HepG2 (cell line): ENCODE data around the gene SUN5. TPM values are rescaled to one million over a fixed set of nuclear protein-coding genes. Genes with fewer than 3 reads are reported as not detected.

Source experiments
- FOSL2 ChIP-seq: sonication (generic); formaldehyde crosslinking; IDR thresholded peaks from 2 replicates; pipeline ENCODE4 v1.4.0; 2020; ENCODE audit warnings: missing genetic modification reagents
- GATA4 ChIP-seq: sonication (generic); IDR thresholded peaks from 2 replicates; pipeline ENCODE4 v1.6.1; 2016; ENCODE audit warnings: antibody characterized with exemption, low read depth, borderline replicate concordance
- HES4 ChIP-seq: sonication (generic); formaldehyde crosslinking; IDR thresholded peaks from 2 replicates; pipeline ENCODE4 v1.9.0; 2021; ENCODE audit warnings: mild to moderate bottlenecking, missing genetic modification reagents, borderline replicate concordance
- HOMEZ ChIP-seq: IDR thresholded peaks from 2 replicates; pipeline ENCODE4 v1.6.1; 2016; ENCODE audit warnings: low read depth
- KLF11 ChIP-seq: IDR thresholded peaks from 2 replicates; pipeline ENCODE4 v1.6.1; 2016; ENCODE audit warnings: missing compliant biosample characterization
- MXD4 ChIP-seq: IDR thresholded peaks from 2 replicates; pipeline ENCODE4 v1.6.1; 2016; ENCODE audit warnings: mild to moderate bottlenecking, missing biosample characterization, missing genetic modification reagents
- PAXIP1 ChIP-seq: sonication (generic); formaldehyde crosslinking; conservative IDR thresholded peaks from 2 replicates; pipeline ENCODE4 v1.4.0; 2020; ENCODE audit warnings: mild to moderate bottlenecking, missing genetic modification reagents, moderate library complexity
- POLR2AphosphoS5 ChIP-seq: IDR thresholded peaks from 2 replicates; pipeline ENCODE4 v1.6.1; 2012; ENCODE audit warnings: low read depth, low read length
- SIX1 ChIP-seq: sonication (generic); formaldehyde crosslinking; IDR thresholded peaks from 2 replicates; pipeline ENCODE4 v1.4.0; 2020; ENCODE audit warnings: missing genetic modification reagents, borderline replicate concordance
- SP140L ChIP-seq: sonication (generic); formaldehyde crosslinking; IDR thresholded peaks from 2 replicates; pipeline ENCODE4 v1.4.0; 2020; ENCODE audit warnings: missing genetic modification reagents, borderline replicate concordance
- STAT5B ChIP-seq: sonication (generic); formaldehyde crosslinking; IDR thresholded peaks from 2 replicates; pipeline ENCODE4 v1.4.0; 2020; ENCODE audit warnings: missing genetic modification reagents
- TMF1 ChIP-seq: sonication (generic); formaldehyde crosslinking; IDR thresholded peaks from 2 replicates; pipeline ENCODE4 v1.8.1; 2022; ENCODE audit warnings: low read depth, missing genetic modification reagents
- ZBTB1 ChIP-seq: sonication (generic); formaldehyde crosslinking; IDR thresholded peaks from 2 replicates; pipeline ENCODE4 v1.4.0; 2020; ENCODE audit warnings: missing genetic modification reagents, borderline replicate concordance
- ZNF136 ChIP-seq: sonication (generic); formaldehyde crosslinking; IDR thresholded peaks from 2 replicates; pipeline ENCODE4 v1.8.1; 2022; ENCODE audit warnings: low read depth, mild to moderate bottlenecking, moderate library complexity, missing genetic modification reagents
- ZNF367 ChIP-seq: sonication (generic); formaldehyde crosslinking; IDR thresholded peaks from 2 replicates; pipeline ENCODE4 v1.4.0; 2020; ENCODE audit warnings: missing genetic modification reagents, borderline replicate concordance
- ZNF782 ChIP-seq: sonication (generic); formaldehyde crosslinking; IDR thresholded peaks from 2 replicates; pipeline ENCODE4 v1.4.0; 2020; ENCODE audit warnings: missing genetic modification reagents, mild to moderate bottlenecking, borderline replicate concordance
- polyA plus RNA-seq, 8 experiments: library from polyadenylated mRNA; depleted of rRNA in 3 of 8; stranded (reverse) in 7 of 8; unstranded in 1 of 8; fragments of >200 nt; fragmentation: Illumina TruSeq in 4 of 8; extraction: Trizol in 4 of 8; gene quantifications; 2 replicates each; pipeline versions ENCODE4 v1.2.1 to v1.2.3, GENCODE V29; 2011 to 2016; ENCODE audit warnings: low read depth in 4 of 8, missing spikeins in 1 of 8, mixed read lengths in 1 of 8; ENCODE audit not compliant: insufficient read depth in 1 of 8
- total RNA-seq, 5 experiments: library from RNA; depleted of rRNA; stranded (reverse); fragments of >200 nt; fragmentation: Illumina TruSeq; extraction: Trizol; gene quantifications; 2 replicates each; pipeline ENCODE4 v1.2.3, GENCODE V29; 2016; ENCODE audit warnings: low read depth in 1 of 5
- TF ChIP-seq, protein P1 (sequence below): sonication (generic); formaldehyde crosslinking; IDR thresholded peaks from 2 replicates; pipeline ENCODE4 v1.4.0; 2020; ENCODE audit warnings: missing genetic modification reagents, borderline replicate concordance

Gene SUN5
- total and polyA plus RNA-seq, 2 of the 13 experiments (the other 11 are each of a cell fraction or from before 2014, with no cell fraction given) = not detected

DNA sequence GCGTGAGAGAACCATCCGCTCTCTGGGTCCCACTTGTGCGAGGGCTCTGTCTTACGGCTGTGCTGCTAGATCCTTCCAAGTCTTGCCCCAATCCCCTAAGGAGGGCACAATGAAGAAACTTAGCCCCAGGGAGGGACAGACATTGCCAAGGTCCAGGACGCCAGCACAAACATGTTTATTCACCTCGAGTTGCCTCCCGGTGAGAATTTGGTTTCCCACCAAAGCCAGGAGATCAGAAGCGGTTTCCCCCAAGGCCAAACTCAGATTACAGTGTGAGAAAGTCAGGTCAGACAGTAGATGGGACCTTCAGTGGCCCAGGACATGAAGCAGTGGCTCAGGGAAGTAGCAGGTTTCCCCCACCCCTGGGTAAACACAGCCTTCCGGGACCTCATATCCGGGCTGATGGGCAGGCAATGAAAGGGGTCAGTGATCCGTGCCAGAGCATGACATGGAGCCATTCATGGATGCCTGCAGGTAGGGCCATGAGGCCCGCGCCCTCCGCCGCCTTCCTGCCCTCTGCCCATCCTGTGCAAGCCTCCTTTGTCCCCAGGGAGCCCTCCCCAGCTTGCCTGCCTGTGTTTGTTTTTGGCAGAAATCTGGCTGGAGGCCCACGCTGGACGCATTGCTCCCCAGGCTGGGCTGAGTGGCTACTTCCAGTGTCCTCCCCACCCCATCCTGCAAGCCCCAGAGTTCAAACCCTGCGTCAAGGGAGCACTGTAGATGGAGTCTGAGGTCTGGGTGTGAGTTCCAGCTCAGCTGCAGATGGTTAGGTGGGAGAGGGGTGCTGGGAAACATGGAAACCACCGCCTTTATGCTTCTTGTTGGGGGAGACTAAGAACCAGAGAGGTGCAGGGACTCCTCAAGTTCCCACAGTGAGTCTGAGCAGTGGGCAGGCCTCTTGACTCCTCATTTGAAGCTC, 5.2 kb upstream of the SUN5 start (continued):
- TF ChIP-seq HOMEZ (CRISPR knock-in tag) (peak; percentile 45; the same call in 1 of the 2 replicates), HES4 (CRISPR knock-in tag) (0 out of 2 replicates have a peak, but pooled peaks have one; percentile 71), ZBTB1 (0 out of 2 replicates have a peak, but pooled peaks have one; percentile 12), ZNF782 (CRISPR knock-in tag) (peak; percentile 97; the same call in 1 of the 2 replicates), KLF11 (CRISPR knock-in tag) (peak; percentile 37; the same call in 1 of the 2 replicates), POLR2AphosphoS5 (peak; percentile 86), FOSL2 (CRISPR knock-in tag) (peak; percentile 83), SIX1 (CRISPR knock-in tag) (peak; percentile 84; the same call in 1 of the 2 replicates), ZNF136 (CRISPR knock-in tag) (peak; percentile 97; the same call in 1 of the 2 replicates), ZNF367 (CRISPR knock-in tag) (no peak), SP140L (CRISPR knock-in tag) (peak; percentile 82; the same call in 1 of the 2 replicates), TMF1 (CRISPR knock-in tag) (no peak), MXD4 (CRISPR knock-in tag) (peak; percentile 88), GATA4 (peak; percentile 83), PAXIP1 (peak; percentile 99), STAT5B (CRISPR knock-in tag) (peak; percentile 75; the same call in 1 of the 2 replicates)
- TF ChIP-seq, protein P1, sequence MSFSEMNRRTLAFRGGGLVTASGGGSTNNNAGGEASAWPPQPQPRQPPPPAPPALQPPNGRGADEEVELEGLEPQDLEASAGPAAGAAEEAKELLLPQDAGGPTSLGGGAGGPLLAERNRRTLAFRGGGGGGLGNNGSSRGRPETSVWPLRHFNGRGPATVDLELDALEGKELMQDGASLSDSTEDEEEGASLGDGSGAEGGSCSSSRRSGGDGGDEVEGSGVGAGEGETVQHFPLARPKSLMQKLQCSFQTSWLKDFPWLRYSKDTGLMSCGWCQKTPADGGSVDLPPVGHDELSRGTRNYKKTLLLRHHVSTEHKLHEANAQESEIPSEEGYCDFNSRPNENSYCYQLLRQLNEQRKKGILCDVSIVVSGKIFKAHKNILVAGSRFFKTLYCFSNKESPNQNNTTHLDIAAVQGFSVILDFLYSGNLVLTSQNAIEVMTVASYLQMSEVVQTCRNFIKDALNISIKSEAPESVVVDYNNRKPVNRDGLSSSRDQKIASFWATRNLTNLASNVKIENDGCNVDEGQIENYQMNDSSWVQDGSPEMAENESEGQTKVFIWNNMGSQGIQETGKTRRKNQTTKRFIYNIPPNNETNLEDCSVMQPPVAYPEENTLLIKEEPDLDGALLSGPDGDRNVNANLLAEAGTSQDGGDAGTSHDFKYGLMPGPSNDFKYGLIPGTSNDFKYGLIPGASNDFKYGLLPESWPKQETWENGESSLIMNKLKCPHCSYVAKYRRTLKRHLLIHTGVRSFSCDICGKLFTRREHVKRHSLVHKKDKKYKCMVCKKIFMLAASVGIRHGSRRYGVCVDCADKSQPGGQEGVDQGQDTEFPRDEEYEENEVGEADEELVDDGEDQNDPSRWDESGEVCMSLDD = peak; percentile 81; the same call in 1 of the 2 replicates
